ENCODE results near the gene SLC28A1.

The SLC28A1 gene

DNA sequence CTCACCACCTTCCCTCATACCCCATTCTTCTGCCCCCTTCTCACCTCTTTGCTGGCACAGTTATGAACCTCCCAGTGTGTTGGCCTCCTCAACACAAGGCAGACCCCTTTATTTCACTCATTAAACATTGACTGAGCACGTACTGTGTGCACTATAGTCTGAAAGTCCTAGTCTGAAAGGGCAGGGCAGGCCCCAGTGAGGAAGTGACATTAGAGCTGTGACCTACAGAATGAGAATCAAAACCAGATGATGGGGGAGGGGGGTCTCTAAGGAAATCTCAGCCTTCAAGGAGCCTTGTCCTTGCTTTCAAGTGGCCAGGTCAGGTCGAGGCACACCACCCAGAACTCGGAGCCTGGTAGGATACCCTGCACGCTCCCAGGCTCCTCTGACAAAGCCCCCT, 3.5 kb downstream of the SLC28A1 start:
- no peak for FAIRE-seq

DNA sequence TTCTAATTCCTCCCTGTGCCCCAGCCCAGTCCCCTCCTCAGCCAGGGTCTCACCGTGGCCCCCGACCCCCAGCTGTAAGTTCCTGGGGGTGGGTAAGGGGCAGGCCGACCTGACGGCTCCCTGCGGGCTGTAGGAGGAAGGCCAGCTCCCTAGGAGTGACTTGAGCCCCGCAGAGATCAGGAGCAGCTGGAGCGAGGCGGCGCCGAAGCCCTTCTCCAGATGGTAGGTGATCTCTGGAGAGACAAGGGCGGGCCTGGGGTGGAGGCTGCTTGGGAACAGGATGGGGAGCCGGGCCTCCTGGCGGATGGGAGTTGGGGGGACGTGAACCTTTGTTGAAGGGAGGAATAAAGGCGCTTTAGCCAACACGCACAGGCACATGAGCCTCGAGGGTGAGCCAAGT, 4.2 kb downstream of the SLC28A1 start:
- FAIRE-seq = no peak

DNA sequence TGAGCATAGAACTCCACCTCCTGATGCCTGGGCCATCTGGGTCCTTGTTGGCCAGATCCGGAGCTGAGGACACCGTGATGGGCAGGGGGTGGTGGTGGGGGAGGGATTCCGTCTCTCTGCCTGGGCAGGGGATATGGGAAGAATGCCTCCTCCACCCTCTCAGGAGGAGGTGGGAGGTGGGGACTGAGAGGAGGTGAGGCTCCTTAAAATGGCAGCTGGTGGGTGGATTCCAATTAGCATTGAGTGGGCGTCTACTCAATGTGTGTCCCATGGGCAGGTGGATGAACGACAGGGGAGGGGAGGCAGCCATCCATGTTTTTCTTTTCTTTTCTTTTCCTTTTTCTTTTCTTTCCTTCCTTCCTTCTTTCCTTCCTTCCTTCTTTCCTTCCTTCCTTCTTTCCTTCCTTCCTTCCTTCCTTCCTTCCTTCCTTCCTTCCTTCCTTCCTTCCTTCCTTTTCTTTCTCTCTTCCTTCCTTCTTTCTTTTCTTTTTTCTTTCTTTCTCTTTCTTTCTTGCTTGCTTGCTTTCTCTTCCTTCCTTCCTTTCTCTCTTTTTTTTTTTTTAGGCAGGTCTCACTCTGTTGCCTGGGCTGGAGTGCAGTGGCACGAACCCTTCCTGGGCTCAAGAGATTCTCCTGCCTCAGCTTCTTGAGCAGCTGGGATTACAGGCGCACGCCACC, 5.0 kb downstream of the SLC28A1 start:
- no peak for FAIRE-seq

DNA sequence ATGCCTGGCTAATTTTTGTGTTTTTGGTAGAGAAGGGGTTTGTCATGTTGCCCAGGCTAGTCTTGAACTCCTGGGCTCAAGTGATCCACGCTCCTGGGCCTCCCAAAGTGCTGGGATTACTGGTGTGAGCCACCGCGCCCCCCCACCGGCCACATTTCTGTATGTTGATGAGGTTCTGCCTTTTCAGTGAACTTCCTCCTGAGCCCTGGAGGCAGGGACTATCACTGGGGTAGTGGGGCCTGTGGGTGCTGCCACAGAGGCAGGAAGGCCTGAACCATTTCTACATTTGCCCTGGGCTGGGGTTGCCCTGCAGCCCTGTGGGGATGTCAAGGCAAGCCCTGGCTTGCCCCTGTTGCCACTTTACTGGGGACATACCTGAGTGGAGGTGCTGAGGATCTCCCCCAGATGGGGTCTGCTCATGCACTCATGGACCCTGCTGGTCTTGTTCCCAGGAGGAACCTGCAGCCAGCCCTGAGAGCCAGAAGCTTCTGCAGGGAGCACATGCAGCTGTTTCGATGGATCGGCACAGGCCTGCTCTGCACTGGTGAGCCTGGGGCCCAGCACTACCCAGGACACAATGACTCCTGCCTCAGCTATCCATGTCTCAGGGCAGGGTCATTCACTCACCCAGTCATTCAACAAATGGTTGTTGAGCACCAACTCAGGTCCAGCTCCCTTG, 5.7 kb downstream of the SLC28A1 start:
- no peak for FAIRE-seq

DNA sequence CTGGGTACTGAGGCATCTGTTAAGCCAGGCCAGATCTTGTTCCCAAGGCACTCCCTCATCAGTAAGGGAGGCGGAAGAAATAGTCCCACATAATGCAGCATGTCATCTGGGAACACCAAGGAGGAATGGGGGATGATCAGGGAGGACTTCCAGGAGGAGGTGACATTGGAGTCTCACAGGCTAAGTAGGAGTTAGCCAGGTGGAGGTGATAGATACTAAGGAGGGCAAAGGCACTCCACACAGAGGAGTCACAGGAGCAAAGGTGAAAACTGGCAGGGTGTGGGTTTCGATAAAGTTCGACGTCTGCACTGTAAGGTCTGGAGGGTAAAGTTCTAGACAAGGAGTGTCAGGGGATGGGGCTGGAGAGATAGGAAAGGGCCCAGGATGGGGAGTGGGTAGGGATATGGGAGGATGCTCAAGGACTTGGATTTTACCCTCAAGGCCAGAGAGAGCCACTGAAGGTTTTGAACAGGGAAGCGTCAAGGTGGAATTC, 6.3 kb downstream of the SLC28A1 start:
- no peak for FAIRE-seq

DNA sequence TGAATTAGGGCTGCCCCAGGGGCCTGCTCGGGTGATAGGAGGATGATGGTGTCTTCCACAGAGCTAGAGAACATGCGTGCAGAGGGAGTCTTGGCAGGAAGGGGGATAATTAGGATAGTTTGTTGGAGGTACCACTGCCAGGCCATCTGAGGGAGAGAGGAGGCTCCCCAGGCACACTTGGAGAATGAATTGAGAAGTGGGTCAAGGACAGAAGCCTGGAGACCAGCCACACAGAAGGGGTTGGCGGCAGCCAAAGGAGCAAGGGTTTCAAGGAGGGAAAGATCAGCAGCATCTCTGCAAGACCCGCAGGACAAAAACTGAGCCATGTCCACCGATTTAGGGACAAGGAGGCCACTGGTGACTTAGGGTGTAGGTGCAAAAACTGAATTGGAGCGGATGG, 6.9 kb downstream of the SLC28A1 start:
- FAIRE-seq = no peak

DNA sequence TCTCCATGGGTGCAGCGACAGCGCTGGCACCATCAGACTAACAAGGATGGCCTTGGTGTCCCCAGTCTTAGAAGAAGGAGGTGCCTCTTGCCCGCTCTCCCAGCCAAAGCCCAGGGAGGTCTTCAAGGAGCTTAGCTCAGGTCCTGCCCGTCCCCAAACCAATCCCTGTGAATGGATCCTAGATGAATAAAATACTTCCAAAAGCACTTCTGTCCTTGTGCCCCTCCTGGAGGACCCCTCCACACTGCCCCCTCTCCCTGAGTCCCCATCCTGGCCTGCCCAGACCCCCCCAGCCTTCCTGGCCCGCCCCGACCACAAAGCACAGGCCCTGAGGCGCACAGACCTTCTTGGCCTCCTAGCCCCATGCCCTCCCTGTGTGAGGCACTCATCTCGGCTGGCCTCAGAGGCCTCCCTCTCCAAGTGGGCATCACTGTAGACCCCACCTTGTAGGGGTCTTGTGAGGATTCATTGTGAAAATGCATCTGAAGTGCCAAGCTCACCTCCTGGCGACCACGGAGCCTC, 8.4 kb downstream of the SLC28A1 start:
- no peak for FAIRE-seq

DNA sequence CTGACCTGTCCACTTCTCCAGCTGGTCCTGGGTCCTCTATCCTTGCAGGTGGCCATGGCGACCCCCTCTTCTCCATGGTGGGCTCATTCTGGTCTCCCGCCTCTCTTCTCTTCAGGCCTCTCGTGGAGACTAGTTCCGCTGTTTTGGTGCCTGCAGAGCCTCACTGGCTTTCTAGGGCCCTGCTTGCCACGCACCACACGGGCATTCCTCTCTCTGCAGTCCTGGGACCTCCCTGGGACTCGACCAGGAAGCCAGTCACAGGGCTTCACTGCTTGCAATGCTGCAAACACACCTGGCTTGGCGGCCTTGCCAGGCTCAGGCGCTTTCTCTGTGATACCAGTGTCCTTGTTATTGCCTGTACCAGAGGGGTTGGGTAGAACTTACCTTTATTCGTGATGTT, 9.1 kb downstream of the SLC28A1 start:
- FAIRE-seq = no peak

DNA sequence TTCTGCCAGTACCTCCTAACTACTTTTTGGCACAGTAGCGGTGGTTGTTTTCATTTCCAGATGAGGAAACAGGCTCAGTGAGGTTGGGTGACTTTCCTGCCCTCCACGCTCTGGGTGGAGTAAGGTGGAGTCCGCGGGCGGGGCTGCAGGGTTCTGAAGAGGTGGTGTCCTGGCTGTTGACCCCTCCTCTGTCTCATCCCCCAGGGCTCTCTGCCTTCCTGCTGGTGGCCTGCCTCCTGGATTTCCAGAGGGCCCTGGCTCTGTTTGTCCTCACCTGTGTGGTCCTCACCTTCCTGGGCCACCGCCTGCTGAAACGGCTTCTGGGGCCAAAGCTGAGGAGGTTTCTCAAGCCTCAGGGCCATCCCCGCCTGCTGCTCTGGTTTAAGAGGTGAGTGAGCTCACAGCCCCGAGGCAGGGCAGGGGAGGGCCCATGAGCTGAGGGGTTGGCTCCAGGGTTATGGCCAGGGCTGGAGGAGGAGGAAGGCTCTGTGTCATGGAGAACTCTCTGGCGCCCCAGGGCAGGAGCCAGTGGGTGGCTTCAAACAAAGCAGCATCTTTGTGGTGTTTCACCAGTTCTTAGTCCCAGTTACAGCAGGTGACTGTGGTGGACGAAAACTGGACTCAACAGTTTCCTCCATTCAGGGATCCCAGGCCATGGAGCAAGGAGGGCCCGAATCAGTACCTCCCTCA, 10.4 kb downstream of the SLC28A1 start:
- no peak for FAIRE-seq

DNA sequence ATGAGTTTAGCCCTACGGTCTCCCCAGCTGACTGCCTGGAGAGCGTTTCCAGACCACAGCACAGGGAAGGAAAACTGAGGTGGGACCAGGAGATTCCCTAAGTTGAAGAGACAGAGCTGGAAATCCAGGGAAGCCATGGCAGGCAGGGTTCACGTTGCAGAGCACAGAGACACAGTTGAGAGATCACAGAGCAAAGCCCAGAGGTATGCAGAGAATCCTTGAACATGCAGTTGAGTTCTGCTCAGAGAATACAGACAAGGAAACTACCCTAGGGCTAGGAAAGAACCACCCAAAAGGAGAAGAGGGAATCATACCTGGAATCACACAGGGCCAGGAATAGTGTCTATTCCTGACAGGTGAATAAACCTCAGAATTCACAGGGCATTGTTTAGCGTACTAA, 14.3 kb downstream of the SLC28A1 start:
- FAIRE-seq = no peak

DNA sequence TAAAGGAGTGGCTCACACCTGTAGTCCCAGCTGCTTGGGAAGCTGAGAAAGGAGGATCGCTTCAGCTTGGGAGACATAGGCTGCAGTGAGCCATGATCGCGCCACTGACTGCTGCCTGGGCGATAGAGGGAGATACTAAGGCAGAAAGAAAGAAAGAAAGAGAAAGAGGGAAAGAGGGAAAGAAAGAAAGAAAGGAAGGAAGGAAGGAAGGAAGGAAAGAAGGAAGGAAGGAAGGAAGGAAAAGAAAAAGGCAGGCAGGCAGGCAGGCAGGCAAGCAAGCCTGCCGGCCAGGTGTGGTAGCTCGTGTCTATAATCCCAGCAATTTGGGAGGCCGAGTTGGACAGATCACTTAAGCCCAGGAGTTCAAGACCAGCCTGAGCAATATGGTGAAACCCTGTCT, 15.3 kb downstream of the SLC28A1 start:
- FAIRE-seq = no peak

DNA sequence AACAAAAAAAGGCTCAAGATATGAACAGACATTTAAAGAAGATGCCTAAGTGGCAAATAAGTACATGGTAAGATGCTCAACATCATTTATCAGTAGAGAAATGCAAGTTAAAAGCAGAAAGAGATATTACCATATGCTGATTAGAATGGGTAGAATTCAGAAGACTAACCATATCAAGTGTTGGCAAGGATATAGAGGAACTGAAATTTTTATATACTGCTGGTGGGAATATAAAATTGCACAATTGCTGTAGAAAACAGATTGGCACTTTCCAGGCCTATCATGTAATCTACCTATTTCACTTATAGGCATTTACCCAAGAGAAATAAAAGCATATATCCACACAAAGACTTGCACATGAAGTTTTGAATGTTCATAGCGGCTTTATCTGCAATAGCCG, 17.1 kb downstream of the SLC28A1 start:
- no peak for FAIRE-seq

DNA sequence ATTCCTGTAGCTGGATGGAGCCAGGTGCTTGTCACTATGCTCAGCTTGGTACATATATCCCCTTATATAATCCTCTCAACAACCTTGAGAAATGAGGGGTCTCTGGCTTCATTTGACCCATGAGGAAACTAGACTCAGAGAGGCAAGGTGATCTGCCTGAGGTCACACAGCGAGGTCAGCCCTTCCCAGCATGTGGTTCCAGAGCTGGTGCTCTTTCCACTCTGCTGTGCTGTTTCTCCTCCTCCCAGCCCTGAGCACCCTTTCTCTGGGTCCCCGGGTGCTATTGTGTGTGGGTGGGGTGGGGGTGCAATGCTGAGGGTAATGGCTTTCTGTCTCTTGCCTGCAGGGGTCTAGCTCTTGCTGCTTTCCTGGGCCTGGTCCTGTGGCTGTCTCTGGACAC, 19.3 kb downstream of the SLC28A1 start:
- no peak for FAIRE-seq

DNA sequence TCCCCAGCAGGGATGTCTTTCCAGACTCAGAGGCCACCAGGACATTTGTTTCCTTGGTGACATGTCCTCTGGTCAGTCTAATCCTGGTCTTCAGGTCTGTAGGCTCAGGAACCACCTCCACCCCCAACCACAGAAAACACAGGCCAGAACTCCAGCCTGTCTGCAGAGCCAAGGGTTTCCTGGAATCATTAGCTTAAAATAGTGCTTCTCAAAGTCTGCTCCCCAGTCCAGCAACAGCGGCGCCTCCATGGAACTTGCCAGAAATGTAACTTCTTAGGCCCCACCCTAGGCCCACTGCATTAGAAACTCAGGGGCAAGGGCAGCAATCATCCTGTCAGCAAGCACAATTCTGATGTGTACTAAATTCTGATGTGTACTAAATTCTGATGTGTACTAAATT, 20.0 kb downstream of the SLC28A1 start:
- FAIRE-seq = no peak

DNA sequence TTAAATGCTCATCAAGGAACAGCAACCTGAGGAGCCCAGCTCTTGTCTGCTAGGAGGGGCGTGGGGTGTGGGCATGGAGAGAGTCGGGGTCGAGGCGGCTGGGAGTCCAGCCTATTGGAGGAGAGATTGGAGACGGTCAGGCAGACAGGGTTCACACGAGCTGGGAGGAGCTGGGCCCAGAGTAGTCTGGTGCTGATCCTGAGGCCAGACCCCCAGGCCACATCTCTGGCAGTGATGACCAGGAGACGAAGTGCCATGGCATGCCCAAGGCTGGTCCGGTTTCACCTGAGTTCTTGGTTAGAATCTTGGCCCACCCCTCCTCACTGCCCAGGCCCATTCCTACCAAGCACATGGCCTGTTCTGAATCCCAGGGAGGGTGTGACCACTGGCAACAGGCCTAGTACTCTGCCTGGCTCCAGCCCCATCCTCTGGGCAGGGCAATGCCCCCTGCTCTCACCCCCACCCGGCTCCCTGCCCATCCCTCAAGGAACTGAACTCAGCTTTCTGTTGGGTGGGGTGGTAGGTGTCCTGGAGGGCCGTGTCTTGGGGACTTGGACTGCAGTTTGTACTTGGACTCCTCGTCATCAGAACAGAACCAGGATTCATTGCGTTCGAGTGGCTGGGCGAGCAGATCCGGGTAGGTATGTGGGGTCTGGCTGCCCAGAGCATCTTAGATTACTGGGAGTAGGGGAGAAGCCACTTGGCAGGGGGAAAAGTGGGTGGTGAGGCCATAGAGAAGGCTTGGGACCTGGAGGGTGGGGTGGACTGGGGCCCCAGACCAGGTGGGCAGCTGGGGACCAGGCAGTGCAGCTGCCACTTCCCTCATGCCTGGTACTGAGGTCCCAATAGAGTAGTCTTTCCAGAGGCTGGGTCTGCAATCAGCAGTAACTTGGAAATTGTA, 20.8 kb downstream of the SLC28A1 start:
- no peak for FAIRE-seq

DNA sequence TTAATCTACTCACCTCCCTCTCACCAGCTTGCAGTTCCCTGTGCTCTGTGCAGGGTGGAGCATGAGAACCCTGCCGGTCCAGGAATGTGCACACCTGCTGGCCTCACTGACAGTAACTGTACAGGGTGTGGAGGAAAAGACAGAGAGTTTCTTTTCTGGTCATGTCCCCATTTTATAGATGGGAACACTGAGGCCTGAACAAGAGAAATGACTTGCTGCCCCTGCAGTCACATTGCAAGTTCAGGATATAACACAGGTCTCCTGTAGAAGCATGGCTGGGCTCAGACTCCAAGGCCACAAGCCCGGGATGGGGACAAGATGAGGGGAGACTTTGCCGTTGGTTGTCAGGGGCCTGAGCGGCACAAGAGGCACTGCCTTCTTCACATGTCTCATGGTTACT, 23.3 kb downstream of the SLC28A1 start:
- no peak for FAIRE-seq

DNA sequence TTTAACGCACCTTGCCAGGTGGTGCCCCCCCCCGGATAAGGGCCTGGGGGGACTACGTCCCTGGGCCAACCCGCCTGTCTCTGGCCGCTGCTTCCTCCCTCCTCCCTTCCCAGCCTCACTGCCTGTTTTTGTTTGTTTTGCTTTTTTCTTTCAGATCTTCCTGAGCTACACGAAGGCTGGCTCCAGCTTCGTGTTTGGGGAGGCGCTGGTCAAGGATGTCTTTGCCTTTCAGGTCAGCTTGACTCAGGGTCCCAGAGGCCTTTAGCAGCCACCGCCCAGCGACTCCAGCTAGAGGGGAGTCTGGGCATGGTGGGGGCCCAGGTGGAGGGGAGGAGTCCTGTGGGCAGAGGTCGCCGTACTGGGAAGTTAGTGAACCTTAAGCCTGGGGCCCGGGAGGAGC, 24.1 kb downstream of the SLC28A1 start:
- FAIRE-seq = no peak

DNA sequence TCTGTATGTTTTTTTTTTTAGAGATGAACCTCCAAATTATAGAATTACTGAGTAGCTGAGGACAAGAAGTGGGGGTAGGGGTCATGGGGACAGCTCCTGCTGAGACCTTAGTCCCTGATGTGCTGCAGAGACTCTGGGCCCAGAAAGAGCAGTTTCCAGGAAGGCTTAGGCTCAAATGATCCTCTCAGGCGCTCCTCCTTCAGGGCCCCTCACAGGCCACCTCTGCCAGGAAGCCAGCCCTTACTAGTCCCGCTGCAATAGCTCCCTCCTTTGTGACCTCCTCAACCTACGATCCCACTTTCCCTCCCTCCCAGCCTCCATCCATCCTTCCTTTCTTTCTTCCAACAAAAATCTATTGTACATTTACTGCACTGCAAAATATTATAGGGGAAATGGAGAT, 24.6 kb downstream of the SLC28A1 start:
- no peak for FAIRE-seq

DNA sequence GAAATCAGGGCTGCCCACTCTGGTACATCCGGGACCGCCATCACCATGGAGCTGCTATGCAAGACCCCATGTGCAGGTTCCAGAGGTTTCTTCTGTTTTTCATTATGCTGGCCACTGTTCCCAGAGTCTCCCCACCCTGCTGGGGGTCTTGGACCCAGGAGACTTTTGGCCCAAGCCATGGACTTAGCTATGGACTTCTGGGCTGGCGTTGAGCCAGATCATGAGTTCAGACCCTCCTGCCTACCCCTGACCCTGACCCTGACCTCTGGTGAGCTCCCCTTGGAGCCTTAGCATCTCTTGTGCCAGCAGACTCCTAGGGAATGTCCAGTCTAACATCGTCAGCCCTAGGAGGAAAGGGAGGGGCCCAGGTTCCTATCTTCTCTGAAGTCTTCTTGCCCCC, 25.3 kb downstream of the SLC28A1 start:
- FAIRE-seq = no peak

DNA sequence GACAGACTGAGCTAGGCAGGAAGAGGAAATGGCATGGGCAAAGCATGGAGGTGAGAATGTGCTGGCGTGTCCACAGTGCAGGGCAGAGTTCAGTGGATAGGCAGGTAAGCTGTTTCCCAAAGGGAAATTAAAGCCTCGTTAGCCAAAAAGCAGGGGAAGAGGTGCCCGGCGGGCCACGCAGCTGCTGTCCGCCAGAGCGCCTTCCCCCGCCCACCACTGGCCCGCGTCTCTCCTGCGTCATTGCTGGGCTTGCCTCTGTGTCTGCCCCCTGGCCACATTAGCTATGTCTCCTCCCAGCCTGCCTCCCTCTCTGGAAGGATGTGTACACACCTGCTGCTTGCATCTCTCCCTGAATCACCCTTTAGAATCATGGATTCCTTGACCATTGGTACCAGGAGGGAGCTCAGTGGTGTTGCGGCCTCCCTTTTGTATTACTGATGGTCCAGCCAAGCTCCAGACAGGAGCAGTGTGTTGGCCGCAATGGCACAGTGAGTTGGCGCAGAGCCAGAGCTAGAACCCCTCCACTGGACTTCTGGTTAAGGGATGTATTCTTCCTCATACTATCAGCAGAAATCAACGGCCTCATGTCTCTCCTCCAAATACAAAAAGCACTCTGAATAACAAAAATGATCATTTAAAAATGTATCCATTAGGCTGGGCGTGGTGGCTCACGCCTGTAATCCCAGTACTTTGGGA, 26.6 kb downstream of the SLC28A1 start:
- no peak for FAIRE-seq

DNA sequence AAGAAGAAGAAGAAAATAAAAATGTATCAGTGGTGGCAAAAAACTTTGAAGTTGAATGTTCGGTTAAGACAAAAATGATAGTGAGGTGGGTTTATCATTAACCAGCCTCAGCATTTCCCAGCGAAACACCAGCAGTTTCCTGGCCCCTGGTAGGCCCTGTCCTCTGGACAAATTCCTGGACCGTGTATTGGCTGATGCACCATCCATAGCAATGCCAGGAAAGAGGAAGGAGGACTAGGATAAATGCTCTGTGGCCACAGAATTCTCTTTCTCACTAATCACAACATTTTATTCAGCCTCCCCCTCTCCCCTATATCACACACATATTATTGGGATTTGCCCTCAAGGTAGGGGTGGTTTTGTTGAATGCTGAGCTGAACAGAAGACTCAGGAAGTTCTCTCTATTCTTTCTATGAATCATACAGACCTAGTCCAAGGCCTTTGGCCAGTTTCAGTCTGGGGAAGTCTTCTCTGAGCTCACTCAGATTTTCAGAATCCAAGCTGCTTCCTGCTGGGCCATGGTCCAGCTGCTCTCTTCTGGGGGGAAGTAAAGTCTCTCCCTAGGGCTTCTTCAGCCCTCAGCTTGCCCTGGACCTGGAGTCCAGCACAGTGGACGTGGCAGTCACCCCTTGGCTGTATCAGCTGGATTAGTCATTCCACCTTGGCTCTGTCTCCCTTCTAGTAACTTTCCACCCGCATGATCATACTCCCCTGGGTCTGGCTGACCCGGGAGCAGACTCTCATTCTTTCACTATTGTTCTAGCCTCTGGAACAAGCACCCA, 27.6 kb downstream of the SLC28A1 start:
- FAIRE-seq = no peak

DNA sequence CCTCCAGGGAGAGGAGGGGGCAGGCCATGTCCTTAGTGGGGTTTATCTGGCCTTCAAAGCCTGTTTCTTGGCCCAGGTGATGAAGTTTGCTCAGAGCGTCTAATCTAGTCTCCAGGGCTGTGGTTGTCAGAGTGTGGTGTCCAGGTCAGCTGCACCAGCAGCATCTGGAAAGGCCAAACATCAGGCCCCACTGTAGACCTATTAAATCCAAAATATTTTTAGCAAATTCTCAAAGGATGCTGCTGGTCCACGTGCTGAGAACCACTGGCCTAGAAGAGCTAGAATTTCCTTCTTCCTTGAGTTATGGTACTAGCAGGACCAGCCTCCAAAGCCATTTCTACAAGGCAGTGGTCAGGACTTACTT, 28.9 kb downstream of the SLC28A1 start:
- FAIRE-seq = no peak

Measured in G401.6 (cell line).